Prostate gland (tissue), 2 donors: Measurements from ENCODE around the gene IPMK. TPM values are rescaled to one million over a fixed set of nuclear protein-coding genes. Genes with fewer than 3 reads are reported as not detected.

ENCODE experiments used
- DNase-seq: peaks from one replicate; pipeline ENCODE4 v3.0.0-alpha.2; 2019; ENCODE audit warnings: low spot score
- H3K27ac ChIP-seq, 2 donors: fragments of 200-600 bp; sonication (generic); 2 replicates each; pipeline ENCODE4 v1.5.1; 2017 to 2019
- H3K27me3 ChIP-seq: fragments of 200-600 bp; sonication (generic); replicated peaks from 2 replicates; pipeline ENCODE4 v1.5.1; 2019; ENCODE audit not compliant: insufficient read depth
- H3K36me3 ChIP-seq, 2 donors: fragments of 200-600 bp; sonication (generic); 1 replicate in 1 of 2; 2 replicates in 1 of 2; pipeline versions ENCODE4 v1.5.1 to v1.8.1; 2017 to 2019
- H3K4me1 ChIP-seq: fragments of 200-600 bp; sonication (generic); replicated peaks from 2 replicates; pipeline ENCODE4 v1.5.1; 2019
- H3K4me3 ChIP-seq, 2 donors: fragments of 200-600 bp; sonication (generic); 2 replicates each; pipeline ENCODE4 v1.5.1; 2017 to 2019
- H3K9me3 ChIP-seq: fragments of 200-600 bp; sonication (generic); 2 replicates; pipeline ENCODE4 v1.5.1; 2017
- POLR2A ChIP-seq: fragments of 450-650 bp; IDR thresholded peaks from one replicate; pipeline ENCODE4 v1.6.1; 2016; ENCODE audit warnings: antibody characterized with exemption, mild to moderate bottlenecking
- POLR2AphosphoS5 ChIP-seq: sonication (generic); formaldehyde crosslinking; IDR thresholded peaks from one replicate; pipeline ENCODE4 v1.6.1; 2017; ENCODE audit warnings: antibody characterized with exemption
- WGBS: methylation state at CpG from one replicate; pipeline ENCODE4 v1.1.5; 2018; 5-methylcytosine and 5-hydroxymethylcytosine counted together
- intact Hi-C: fragments of 100-400 bp; cut with DNase I; formaldehyde crosslinking; loops from one replicate; pipeline ENCODE4 v1.14.2; 2022
- total RNA-seq, 2 donors: library from RNA; depleted of rRNA; stranded (reverse); fragments of >200 nt; gene quantifications; one replicate each; pipeline ENCODE4 v1.1.0, GENCODE V29; 2016
- TF ChIP-seq, protein P1 (sequence below), 4 experiments: fragments of 200-600 bp in 2 of 4; fragments of 450-650 bp in 2 of 4; sonication (generic) in 2 of 4; IDR thresholded peaks; 1 replicate in 3 of 4; 2 replicates in 1 of 4; pipeline ENCODE4 v1.5.1; 2016 to 2019; ENCODE audit warnings: antibody characterized with exemption in 4 of 4, mild to moderate bottlenecking in 2 of 4, moderate library complexity in 2 of 4

The IPMK gene
- total RNA-seq, 2 donors from 2014 or later, result 2.6 to 5.5 TPM

DNA sequence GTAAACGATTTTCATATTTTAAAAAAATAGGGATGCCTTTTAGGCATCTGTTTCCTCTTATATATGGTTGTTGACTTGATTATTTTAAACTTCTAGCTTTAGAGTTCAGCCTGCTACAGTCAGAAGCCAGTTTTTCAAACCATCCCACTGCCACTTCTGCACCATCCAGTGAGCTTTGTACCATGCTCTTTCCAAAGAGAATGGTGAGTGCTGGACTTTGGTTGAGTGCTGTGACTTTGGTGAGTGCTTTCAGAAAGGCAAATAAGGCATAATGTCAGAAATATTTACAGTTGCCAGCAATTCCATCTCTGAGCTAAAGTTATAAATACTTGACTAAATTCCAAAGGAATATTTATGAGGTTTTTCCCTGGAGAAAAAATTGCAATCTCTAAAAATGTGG, 117.4 kb downstream of the IPMK start:
- WGBS, result 64% methylated on average over 1 of the region's 1 CpG
- H3K9me3 ChIP-seq, result no peaks in the 10 kb centered on the region
- no peaks in the 10 kb centered on the region for H3K4me1 ChIP-seq
- no peaks in the 10 kb centered on the region for H3K36me3 ChIP-seq
- no peak overlapping the region for H3K4me3 ChIP-seq
- TF ChIP-seq, protein P1, sequence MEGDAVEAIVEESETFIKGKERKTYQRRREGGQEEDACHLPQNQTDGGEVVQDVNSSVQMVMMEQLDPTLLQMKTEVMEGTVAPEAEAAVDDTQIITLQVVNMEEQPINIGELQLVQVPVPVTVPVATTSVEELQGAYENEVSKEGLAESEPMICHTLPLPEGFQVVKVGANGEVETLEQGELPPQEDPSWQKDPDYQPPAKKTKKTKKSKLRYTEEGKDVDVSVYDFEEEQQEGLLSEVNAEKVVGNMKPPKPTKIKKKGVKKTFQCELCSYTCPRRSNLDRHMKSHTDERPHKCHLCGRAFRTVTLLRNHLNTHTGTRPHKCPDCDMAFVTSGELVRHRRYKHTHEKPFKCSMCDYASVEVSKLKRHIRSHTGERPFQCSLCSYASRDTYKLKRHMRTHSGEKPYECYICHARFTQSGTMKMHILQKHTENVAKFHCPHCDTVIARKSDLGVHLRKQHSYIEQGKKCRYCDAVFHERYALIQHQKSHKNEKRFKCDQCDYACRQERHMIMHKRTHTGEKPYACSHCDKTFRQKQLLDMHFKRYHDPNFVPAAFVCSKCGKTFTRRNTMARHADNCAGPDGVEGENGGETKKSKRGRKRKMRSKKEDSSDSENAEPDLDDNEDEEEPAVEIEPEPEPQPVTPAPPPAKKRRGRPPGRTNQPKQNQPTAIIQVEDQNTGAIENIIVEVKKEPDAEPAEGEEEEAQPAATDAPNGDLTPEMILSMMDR (IDR thresholded peaks at IDR 0.05), result no peak
- TF ChIP-seq POLR2AphosphoS5 (no peak), POLR2A (no peak)
- no peak for DNase-seq
- intact Hi-C loops, result no loop called here
- no peaks in the 10 kb centered on the region for H3K27me3 ChIP-seq
- H3K27ac ChIP-seq, result no peak overlapping the region

DNA sequence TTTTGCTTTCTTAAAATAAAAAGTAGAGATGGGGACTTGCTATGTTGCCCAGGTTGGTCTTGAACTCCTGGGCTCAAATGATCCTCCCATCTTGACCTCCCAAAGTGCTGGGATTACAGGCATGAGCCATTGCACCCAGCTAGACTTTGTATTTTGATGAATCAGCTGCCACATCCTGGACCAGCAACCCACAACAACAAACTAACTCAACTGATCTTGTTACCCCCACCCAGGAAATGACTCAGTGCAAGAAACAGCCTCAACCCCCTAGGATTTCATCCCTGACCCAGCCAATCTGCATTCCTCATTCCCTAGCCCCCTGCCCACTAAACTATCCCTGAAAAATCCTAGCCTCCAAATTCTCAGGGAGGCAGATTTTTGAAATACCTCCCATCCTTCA, 123.8 kb downstream of the IPMK start:
- Histone ChIP-seq H3K4me1 (no peaks in the 10 kb centered on the region), H3K4me3 (no peak overlapping the region), H3K36me3 (no peaks in the 10 kb centered on the region), H3K27ac (no peak overlapping the region), H3K27me3 (no peaks in the 10 kb centered on the region), H3K9me3 (no peaks in the 10 kb centered on the region)
- TF ChIP-seq, protein P1 (IDR thresholded peaks at IDR 0.05), result no peak
- TF ChIP-seq POLR2A, result no peak
- no peak for TF ChIP-seq POLR2AphosphoS5
- intact Hi-C loops, result no loop called here
- no peak for DNase-seq

Other genes with a start within 250 kb of the IPMK start
- 10 to 100 TPM; 10.3 to 16.9 TPM for gene CISD1, start 1.3 kb upstream of the IPMK start, total RNA-seq
- gene UBE2D1, start 67.1 kb upstream of the IPMK start, total RNA-seq, result 10 to 100 TPM in 1 of 2 donors, 1 to 10 TPM in 1; 9.8 to 11.4 TPM
- 10 to 100 TPM; 21.0 to 24.4 TPM for gene TFAM, start 117.5 kb upstream of the IPMK start, total RNA-seq
- 10 to 100 TPM in 1 of 2 donors, 1 to 10 TPM in 1; 5.1 to 12.7 TPM for gene BICC1, start 245.0 kb upstream of the IPMK start, total RNA-seq